GDM1 (cell line): ENCODE results near the gene LHCGR.
"Not testable (repeated sequence)": the region's sequence is repeated elsewhere in the genome, so short reads cannot be mapped to it uniquely, and the experiment has no call there.

ENCODE experiments used
- DNase-seq: peaks from one replicate; lab custom pipeline; 2025; lab: John Stamatoyannopoulos, UW

The LHCGR gene

DNA sequence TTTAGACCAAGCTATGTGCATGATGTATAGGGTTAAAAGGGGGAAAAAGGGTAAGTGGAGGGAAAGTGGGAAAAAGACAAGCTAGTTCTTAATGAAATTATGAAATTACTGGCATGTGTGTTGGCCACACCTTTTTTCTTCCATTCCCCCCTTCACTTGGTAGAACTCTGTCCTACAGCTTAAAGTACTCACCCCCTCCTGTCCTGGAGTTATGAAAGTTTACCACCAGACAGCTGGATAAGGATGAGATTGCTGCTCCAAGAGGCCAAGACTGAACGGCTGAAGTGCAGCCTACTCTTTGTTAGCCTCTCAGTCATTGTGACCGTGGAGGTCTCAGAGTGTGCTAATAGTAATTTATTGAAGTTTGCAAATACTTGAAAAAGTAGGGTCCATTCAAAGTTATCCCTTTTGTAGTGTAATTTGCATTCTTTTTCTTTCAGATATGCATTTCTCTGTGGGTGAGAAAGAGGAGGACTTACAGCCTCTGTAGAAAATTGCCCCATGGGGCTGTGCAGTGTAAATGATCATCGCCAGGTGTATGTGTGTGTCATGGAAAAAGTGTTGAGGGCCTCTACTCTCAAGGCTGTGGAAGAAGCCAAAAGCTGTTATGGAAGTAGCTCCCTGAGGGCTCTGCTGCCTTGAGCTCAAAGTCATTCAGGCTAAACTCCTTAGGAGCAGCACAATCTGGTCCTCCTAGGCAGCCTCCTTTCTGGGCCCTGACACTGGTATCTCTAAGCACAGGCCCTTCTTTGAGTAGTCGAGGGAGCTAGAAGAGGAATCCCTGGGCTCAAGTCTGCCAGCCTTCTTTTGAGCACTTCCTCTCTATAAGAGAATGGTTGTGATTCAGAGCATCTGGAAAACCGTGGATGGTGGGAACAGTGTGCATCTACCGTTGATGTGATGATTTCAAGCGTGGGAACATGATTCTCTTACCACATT lies 46.2 kb downstream of the LHCGR start:
- DNase-seq = no peak

- no peak for DNase-seq
Observed at GRCh38 chr2:48707466-48707865, 48.1 kb downstream of the LHCGR start.

DNA sequence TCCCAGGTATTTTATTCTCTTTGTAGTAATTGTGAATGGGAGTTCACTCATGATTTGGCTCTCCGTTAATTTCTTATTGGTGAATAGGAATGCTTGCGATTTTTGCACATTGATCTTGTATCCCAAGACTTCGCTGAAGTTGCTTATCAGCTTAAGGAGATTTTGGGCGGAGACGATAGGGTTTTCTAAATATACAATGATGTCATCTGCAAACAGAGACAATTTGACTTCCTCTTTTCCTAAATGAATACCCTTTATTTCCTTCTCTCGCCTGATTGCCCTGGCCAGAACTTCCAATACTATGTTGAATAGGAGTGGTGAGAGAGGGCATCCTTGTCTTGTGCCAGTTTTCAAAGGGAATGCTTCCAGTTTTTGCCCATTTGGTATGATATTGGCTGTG lies 51.9 kb downstream of the LHCGR start:
- not testable (repeated sequence) for DNase-seq

GRCh38 chr2:48699348-48699930 lies 56.1 kb downstream of the LHCGR start:
- no peak for DNase-seq

DNA sequence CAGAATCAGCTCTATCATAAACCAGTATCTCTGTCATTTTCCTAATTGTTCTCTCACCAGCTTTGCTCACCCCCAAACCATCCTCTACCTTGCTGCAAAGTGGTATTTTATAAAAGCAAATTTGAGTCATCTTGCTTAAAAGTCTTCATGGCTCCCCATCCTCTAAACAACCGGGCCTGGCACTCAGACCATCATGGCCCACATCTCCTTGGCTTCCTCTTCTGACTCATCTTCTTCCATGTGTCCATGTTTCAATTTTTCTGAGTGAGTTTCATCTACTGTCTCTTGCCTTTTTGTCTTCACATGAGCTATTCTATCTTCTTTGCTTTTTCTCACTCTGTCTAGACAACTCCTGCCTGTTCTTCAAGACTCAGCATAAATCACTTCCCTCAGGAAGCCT lies 58.6 kb downstream of the LHCGR start:
- no peak for DNase-seq

DNA sequence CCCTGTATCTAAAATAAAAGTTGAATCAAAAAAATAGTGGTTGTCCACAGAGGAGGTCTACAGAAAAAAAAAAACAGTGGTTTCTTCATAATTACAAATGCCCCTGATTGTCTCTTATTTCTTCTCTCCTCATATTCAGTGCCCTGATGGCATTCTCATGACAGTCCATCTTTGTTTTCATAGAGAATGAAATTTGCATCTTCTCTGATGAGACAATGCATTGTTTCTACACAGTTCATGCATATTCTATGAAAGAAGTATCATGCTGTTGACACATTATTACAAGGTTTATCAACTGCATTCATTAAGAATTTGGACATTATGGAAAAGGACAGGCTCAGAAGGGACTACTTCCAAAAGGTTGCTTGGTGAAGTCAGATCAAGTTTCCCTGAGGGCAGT lies 59.5 kb downstream of the LHCGR start:
- no peak for DNase-seq

DNA sequence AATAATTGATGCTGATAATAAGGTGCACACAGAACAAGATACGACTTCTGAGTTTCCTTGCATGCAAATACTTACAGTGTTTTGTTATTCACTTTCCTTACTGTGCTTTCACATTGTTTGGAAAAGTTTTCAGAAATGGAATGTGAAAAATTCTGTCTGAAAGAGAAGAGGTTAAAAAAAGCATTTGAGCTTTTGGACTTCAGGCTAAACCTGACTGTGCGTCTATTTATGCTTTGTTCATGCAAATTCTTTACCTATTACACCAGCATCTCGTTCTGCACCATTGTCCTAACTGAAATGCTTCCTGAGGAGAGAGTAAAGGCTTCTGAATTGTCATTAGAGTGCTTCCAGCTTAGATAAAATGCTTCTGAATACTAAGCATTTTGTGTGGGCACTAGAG lies 61.4 kb downstream of the LHCGR start:
- DNase-seq = no peak

DNA sequence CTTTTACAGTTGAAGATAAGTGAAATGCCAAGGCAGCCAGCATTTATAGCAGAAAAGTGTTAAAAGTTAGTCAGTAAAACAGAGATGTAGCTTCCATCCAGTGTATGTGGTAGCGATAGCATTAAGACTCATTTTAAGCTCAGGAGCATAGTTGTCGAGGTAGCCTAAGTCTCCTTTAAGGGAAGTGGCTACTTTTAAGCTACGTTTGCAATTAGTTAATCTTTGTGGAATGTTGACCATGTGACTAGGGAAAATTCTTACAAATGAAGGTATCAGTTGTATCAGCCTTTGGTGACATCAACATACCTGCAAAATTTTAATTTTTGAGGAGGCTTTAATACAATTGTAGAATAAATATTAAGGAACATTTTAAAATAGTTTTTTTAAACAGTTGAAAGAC lies 61.9 kb downstream of the LHCGR start:
- no peak for DNase-seq

DNA sequence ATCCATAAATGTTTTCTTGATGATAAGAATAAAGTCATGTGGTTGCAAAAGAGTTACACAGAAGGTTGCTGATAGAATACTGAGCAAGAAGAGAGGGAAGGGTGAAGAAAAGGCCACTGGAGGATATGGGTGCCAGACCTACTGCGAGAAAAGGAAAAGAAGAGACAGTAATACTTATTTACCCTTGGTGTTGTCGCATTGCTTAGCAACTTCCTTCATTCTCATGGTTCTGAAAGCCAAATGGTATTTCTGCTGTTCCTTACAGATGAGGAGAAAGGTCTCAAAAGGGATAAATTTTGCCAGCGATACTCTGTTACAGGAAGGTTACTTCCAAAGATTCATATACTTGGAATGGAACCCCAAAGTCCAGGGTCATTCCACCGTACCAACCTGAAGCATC lies 62.5 kb downstream of the LHCGR start:
- DNase-seq = no peak

- DNase-seq = no peak
Observed at GRCh38 chr2:48691935-48692691, 63.4 kb downstream of the LHCGR start.

DNA sequence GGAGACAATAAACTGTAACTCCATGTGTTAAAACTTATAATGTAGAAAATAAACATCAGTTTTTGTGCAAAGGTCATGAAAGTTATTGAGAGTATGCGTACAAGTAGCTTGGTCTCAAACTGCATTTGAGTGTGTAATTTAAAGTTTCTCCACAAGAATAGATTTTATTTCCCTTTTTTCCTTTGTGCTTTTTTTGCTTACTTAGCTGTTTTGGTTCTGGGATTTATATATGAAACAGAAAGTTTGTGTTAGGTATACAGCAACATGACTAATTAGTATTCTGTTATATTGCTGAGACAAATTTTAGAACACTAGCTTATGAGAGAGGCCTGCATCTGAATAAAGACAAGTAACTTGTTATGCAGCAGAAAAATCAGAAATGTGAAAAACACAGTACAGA lies 70.4 kb downstream of the LHCGR start:
- DNase-seq = no peak

DNA sequence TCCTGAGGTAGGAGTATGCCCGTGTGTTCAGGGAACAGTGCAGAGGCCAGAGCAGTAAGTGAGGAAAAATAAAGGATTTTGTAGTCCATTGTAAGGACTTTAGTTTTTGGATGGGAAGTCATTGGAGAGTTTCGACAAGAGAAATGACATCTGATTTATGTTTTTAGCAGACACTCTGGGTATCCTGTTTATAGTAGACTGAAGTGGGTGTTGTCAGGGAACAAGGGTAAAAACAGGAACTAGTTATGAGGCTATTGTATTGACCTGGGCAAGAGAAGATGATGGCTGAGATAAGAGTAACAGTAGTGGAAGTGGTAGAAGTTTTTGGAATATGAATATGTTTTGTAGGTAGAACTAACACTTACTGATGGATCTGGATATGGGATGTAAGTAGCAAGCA lies 78.1 kb downstream of the LHCGR start:
- DNase-seq = no peak

GRCh38 chr2:48674933-48675332 lies 80.6 kb downstream of the LHCGR start:
- no peak for DNase-seq

- DNase-seq = no peak
Observed at GRCh38 chr2:48673581-48673980, 81.9 kb downstream of the LHCGR start.

- DNase-seq = no peak
Observed at GRCh38 chr2:48668992-48669391, 86.5 kb downstream of the LHCGR start.

DNA sequence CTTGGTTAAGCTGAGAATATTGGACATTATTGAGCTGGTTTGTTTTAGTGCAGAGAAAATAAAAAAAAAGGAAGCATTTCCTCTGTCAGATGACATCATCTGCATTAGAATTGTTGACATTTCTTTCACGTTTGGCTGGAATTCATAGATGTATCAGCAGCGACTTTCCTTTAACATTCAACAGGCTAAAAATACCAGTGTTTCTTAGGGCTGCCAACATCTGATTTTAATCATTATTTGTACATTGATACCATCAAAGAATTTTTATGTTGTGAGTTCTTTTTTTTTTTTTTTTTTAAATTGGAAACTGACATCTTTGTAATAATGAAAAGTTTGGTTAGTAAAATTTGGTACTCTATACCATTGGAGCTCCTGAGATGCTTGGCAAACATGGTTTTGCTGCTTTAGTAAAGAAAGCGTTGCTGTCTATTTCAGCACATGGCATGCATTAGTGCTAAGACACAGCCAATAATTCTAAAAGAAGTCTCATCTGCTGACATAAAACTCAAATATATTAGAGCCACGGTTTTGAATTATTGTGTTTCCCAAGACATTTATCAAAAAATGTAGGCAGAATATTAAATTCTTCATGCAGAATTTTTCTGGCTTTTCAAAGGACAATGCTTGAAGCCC lies 104.2 kb downstream of the LHCGR start:
- no peak for DNase-seq

DNA sequence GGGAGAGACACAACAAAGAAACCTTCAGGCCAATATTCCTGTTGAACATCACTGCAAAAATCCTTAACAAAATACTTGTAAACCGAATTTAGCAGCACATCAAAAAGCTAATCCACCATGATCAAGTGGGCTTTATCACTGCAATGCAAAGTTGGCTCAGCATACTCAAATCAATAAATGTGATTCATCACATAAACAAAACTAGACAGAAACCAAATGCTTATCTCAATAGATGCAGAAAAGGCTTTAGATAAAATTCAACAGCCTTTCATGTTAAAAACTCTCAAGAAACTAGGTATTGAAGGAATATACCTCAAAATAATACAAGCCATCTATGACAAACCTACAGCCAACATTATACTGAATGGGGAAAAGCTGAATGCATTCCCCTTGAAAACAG lies 117.3 kb downstream of the LHCGR start:
- no peak for DNase-seq
